Measurements from ENCODE around the gene TMEM187. TPM values are rescaled to one million over a fixed set of nuclear protein-coding genes. Genes with fewer than 3 reads are reported as not detected.

The TMEM187 gene
- total and polyA plus RNA-seq, 10 of the 15 experiments (the other 5 are each of a cell fraction or from before 2014, with no cell fraction given), result 0.45 to 8.5 (median 4.1) TPM

- H4K20me1 ChIP-seq (ENCODE audit: control insufficient read depth, insufficient read depth), result no peaks in the 10 kb centered on the region
- POLR2A ChIA-PET, result interaction anchor here (0.6 to 2.4 kb wide), 10 partner anchors 11 to 52 kb away, joined by 3 to 12 read pairs (median 5); partner anchors contain the start of gene TMEM187
- no peaks in the 10 kb centered on the region; the same call in 1 of the 3 replicates for H3K9me3 ChIP-seq (replicated peaks; ENCODE audit: control insufficient read depth, insufficient read depth, low read length)
- no peak for FAIRE-seq
- H3K4me3 ChIP-seq, result 0 out of 2 replicates have a peak overlapping the region, but pooled peaks have one; percentile 9
- H3K36me3 ChIP-seq (ENCODE audit: control insufficient read depth in 2 of 2, insufficient read depth in 2 of 2, low read length in 1 of 2), result no peaks in the 10 kb centered on the region
- no TSS peak for BruUV-seq (replicated peaks)
- CTCF ChIA-PET, result interaction anchor here (1.0 to 1.9 kb wide), 6 partner anchors 13 to 60 kb away, joined by 3 to 5 read pairs (median 3); partner anchors contain the start of genes ARHGAP4 and HCFC1
- peak; percentile 73 for ATAC-seq
- H3K27me3 ChIP-seq (replicated peaks in 1 of 2; ENCODE audit: control insufficient read depth in 2 of 2, insufficient read depth in 2 of 2, low read length in 1 of 2), result no peaks in the 10 kb centered on the region
- in situ Hi-C loops (cut with MboI), result loop anchor here (10.0 kb wide), 1 partner anchor 60 kb away; the partner anchor contains the start of gene ARHGAP4
- TF ChIP-seq SREBF2 (IDR thresholded peaks at IDR 0.05; ENCODE audit: low read length) (no peak), POLR2A (IDR thresholded peaks at IDR 0.05; ENCODE audit: low read depth, low read length) (peak; percentile 43; the same call in 1 of the 2 replicates), CBX5 (IDR thresholded peaks at IDR 0.05; ENCODE audit: low read depth) (no peak), ATF3 (IDR thresholded peaks at IDR 0.05; ENCODE audit: borderline replicate concordance, extremely low read depth, low read depth, low read length) (no peak), ZNF687 (IDR thresholded peaks at IDR 0.05) (peak; percentile 91), SMAD5 (IDR thresholded peaks at IDR 0.05; ENCODE audit: low read depth) (0 out of 2 replicates have a peak, but pooled peaks have one; percentile 45), TAF1 (IDR thresholded peaks at IDR 0.05; ENCODE audit: borderline replicate concordance, low read depth, low read length) (no peak), EZH2 (IDR thresholded peaks at IDR 0.05; ENCODE audit: borderline replicate concordance, control insufficient read depth, low read depth, low read length) (no peak), TBL1XR1 (IDR thresholded peaks at IDR 0.05; ENCODE audit: low read depth, low read length) (no peak), MAX (IDR thresholded peaks at IDR 0.05; ENCODE audit: low read depth, low read length) (peak; percentile 26; the same call in 1 of the 2 replicates)
- WGBS (ENCODE audit: insufficient coverage, insufficient replicate concordance, low lambda C conversion rate, missing lambda C conversion rate), result 35% methylated on average over 20 of the region's 20 CpGs
- H3K79me2 ChIP-seq (ENCODE audit: control insufficient read depth, insufficient read depth, low read length), result no peaks in the 10 kb centered on the region; the same call in 1 of the 2 replicates
- intact Hi-C loops (cut with micrococcal nuclease; ENCODE audit: unreplicated experiment), result loop anchor here (1.0 kb wide), 1 partner anchor 20 kb away; no protein-coding TSS in a partner anchor
- SMC1A ChIA-PET (ENCODE audit: uncharacterized antibody, unreplicated experiment), result interaction anchor here (1.1 to 2.6 kb wide), 3 partner anchors 17 to 30 kb away, joined by 3 to 9 read pairs (median 3); no protein-coding TSS in a partner anchor
- H3K4me1 ChIP-seq (ENCODE audit: control insufficient read depth, insufficient read depth, low read length), result peaks cover 39% of the 10 kb centered on the region
- RAD21 ChIA-PET (ENCODE audit: unreplicated experiment), result interaction anchor here (0.6 to 1.9 kb wide), 5 partner anchors 9 to 24 kb away, joined by 3 to 12 read pairs (median 3); no protein-coding TSS in a partner anchor
- H3K4me2 ChIP-seq (ENCODE audit: control insufficient read depth, insufficient read depth), result peak overlapping the region; percentile 71
- H3K9ac ChIP-seq (ENCODE audit: control insufficient read depth, insufficient read depth, low read length), result peak overlapping the region; percentile 78
- DNase-seq (ENCODE audit: low read depth, low spot score), result no peak
- peak overlapping the region; percentile 21 for H2AFZ ChIP-seq (ENCODE audit: control insufficient read depth, low read depth, low read length)
- H3K27ac ChIP-seq (ENCODE audit: control insufficient read depth, insufficient read depth), result peak overlapping the region; percentile 88
Observed at GRCh38 chrX:153984351-153985178, 12.0 kb downstream of the TMEM187 start.

Measured in GM12878 (cell line).